HCT116 (cell line): ENCODE results near the gene PIK3R6.

ENCODE experiments used
- MAX ChIP-seq: IDR thresholded peaks from 2 replicates; pipeline ENCODE4 v1.6.1; 2012
- POLR2A ChIP-seq: IDR thresholded peaks from 2 replicates; pipeline ENCODE4 v1.7.0; 2011; ENCODE audit warnings: borderline replicate concordance; ENCODE audit not compliant: insufficient read depth, insufficient read length; ENCODE audit errors: extremely low read depth
- SP1 ChIP-seq: IDR thresholded peaks from 2 replicates; pipeline ENCODE4 v1.6.1; 2012; ENCODE audit warnings: low read depth
- TF ChIP-seq, protein P1 (sequence below), 3 experiments: fragments of 200-600 bp in 1 of 3; sonication (generic) in 1 of 3; IDR thresholded peaks in 2 of 3; conservative IDR thresholded peaks in 1 of 3; 2 replicates each; pipeline ENCODE4 v1.5.1; 2012 to 2017; ENCODE audit warnings: low read depth in 2 of 3, low read length in 2 of 3, antibody characterized with exemption in 1 of 3, borderline replicate concordance in 1 of 3, control low read depth in 1 of 3, mild to moderate bottlenecking in 1 of 3, mixed read lengths in 1 of 3, mixed run types in 1 of 3, moderate library complexity in 1 of 3; ENCODE audit not compliant: insufficient read depth in 1 of 3

DNA sequence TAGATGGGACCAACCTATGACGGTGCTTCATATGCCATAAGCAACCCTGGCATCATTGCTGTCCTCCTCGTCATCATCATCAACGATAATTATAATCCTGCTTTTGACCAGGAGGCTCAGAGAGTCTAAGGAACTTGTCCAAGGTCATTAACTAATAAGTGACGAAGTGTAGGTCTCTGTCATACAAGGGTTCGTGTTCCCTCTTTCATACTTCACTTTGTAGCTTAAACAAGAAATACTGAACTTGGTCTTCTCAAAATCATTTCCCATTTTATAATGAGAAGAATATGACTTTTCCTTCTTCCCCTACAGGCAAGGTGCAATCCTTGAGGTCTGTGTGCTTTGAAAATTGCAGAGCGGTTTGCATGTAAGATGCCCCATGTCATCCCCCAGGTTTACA, 31.2 kb upstream of the PIK3R6 start:
- no peak for TF ChIP-seq SP1
- no peak for TF ChIP-seq POLR2A
- TF ChIP-seq, protein P1, sequence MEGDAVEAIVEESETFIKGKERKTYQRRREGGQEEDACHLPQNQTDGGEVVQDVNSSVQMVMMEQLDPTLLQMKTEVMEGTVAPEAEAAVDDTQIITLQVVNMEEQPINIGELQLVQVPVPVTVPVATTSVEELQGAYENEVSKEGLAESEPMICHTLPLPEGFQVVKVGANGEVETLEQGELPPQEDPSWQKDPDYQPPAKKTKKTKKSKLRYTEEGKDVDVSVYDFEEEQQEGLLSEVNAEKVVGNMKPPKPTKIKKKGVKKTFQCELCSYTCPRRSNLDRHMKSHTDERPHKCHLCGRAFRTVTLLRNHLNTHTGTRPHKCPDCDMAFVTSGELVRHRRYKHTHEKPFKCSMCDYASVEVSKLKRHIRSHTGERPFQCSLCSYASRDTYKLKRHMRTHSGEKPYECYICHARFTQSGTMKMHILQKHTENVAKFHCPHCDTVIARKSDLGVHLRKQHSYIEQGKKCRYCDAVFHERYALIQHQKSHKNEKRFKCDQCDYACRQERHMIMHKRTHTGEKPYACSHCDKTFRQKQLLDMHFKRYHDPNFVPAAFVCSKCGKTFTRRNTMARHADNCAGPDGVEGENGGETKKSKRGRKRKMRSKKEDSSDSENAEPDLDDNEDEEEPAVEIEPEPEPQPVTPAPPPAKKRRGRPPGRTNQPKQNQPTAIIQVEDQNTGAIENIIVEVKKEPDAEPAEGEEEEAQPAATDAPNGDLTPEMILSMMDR (IDR thresholded peaks at IDR 0.05 in 2 of 3, conservative IDR thresholded peaks at IDR 0.05 in 1 of 3; ENCODE audit: borderline replicate concordance in 1 of 3, insufficient read depth in 1 of 3, low read depth in 2 of 3, low read length in 2 of 3), result no peak
- no peak for TF ChIP-seq MAX
